ENCODE data around the gene DNAI1.
"Not testable (repeated sequence)": the region's sequence is repeated elsewhere in the genome, so short reads cannot be mapped to it uniquely, and the experiment has no call there.

Gene DNAI1

GRCh38 chr9:34451135-34451534 is 7.5 kb upstream of the DNAI1 start:
- no peak for DNase-seq

GRCh38 chr9:34451545-34451944 is 7.1 kb upstream of the DNAI1 start:
- no peak for DNase-seq

GRCh38 chr9:34452568-34452967 is 6.0 kb upstream of the DNAI1 start:
- no peak for DNase-seq

- peak; percentile 53 for DNase-seq
These were observed 4.0 kb upstream of the DNAI1 start for GRCh38 chr9:34454571-34455065.

- no peak for DNase-seq
These were observed 2.5 kb upstream of the DNAI1 start for GRCh38 chr9:34456151-34456550.

- DNase-seq, result no peak
These were observed 1.9 kb upstream of the DNAI1 start for GRCh38 chr9:34456746-34457145.

GRCh38 chr9:34457266-34458012 is 1.2 kb upstream of the DNAI1 start:
- peak; percentile 71 for DNase-seq

- DNase-seq, result no peak
These were observed 345 bp downstream of the DNAI1 start for GRCh38 chr9:34458959-34459340.

GRCh38 chr9:34459356-34459755 is 751 bp downstream of the DNAI1 start:
- no peak for DNase-seq

- no peak for DNase-seq
These were observed 1.3 kb downstream of the DNAI1 start for GRCh38 chr9:34459941-34460340.

- DNase-seq, result no peak
These were observed 4.7 kb downstream of the DNAI1 start for GRCh38 chr9:34463098-34463900.

GRCh38 chr9:34463901-34464232 is 5.3 kb downstream of the DNAI1 start:
- DNase-seq, result no peak

- DNase-seq, result no peak
These were observed 6.0 kb downstream of the DNAI1 start for GRCh38 chr9:34464571-34464970.

- DNase-seq, result no peak
These were observed 6.9 kb downstream of the DNAI1 start for GRCh38 chr9:34465468-34465867.

GRCh38 chr9:34475097-34475496 is 16.5 kb downstream of the DNAI1 start:
- no peak for DNase-seq

GRCh38 chr9:34477541-34477940 is 18.9 kb downstream of the DNAI1 start:
- DNase-seq, result no peak

- DNase-seq, result no peak
These were observed 20.8 kb downstream of the DNAI1 start for GRCh38 chr9:34479431-34479866.

- DNase-seq, result not testable (repeated sequence)
These were observed 23.0 kb downstream of the DNAI1 start for GRCh38 chr9:34481620-34482019.

GRCh38 chr9:34482746-34483145 is 24.1 kb downstream of the DNAI1 start:
- DNase-seq, result not testable (repeated sequence)

GRCh38 chr9:34484678-34485077 is 26.1 kb downstream of the DNAI1 start:
- no peak for DNase-seq

- DNase-seq, result no peak
These were observed 27.2 kb downstream of the DNAI1 start for GRCh38 chr9:34485822-34486221.

- no peak for DNase-seq
These were observed 28.0 kb downstream of the DNAI1 start for GRCh38 chr9:34486572-34486971.

GRCh38 chr9:34490360-34490759 is 31.8 kb downstream of the DNAI1 start:
- DNase-seq, result no peak

- no peak for DNase-seq
These were observed 32.2 kb downstream of the DNAI1 start for GRCh38 chr9:34490760-34491159.

Data from NCI-H146 (cell line).